ENCODE results near the gene MRTFB. TPM values are rescaled to one million over a fixed set of nuclear protein-coding genes. Genes with fewer than 3 reads are reported as not detected.

Gene MRTFB
- total RNA-seq, 1 experiment from 2014 or later, result 30.0 TPM

DNA sequence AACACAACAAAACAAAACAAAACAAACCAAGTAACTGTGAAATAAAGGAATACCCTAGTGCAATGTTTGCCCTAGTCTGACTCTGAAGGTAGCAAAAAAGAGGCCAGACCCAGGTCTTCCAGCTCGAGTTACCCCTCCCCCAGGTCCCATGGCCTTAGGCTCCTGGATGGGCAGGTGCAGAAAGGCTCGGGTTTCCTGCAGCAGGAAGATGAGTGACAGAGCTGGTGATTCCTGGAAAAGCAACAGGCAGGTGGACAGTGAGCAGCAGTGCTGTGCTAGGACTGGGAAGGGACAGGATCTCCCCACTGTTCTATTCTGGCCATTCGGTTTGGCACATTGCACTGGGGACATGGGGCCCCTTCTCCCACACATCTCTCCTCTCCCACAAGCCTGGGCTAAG, 42.9 kb upstream of the MRTFB start:
- H3K4me1 Mint-ChIP-seq (ENCODE audit: insufficient read depth, unreplicated experiment), result no peaks in the 10 kb centered on the region
- intact Hi-C loops (cut with micrococcal nuclease), result no loop called here
- no peaks in the 10 kb centered on the region for H3K36me3 Mint-ChIP-seq (ENCODE audit: insufficient read depth, unreplicated experiment)
- no peak overlapping the region for H3K4me3 Mint-ChIP-seq (ENCODE audit: unreplicated experiment)
- no peaks in the 10 kb centered on the region for H3K9me3 Mint-ChIP-seq (ENCODE audit: unreplicated experiment)
- TF ChIP-seq, protein P1, sequence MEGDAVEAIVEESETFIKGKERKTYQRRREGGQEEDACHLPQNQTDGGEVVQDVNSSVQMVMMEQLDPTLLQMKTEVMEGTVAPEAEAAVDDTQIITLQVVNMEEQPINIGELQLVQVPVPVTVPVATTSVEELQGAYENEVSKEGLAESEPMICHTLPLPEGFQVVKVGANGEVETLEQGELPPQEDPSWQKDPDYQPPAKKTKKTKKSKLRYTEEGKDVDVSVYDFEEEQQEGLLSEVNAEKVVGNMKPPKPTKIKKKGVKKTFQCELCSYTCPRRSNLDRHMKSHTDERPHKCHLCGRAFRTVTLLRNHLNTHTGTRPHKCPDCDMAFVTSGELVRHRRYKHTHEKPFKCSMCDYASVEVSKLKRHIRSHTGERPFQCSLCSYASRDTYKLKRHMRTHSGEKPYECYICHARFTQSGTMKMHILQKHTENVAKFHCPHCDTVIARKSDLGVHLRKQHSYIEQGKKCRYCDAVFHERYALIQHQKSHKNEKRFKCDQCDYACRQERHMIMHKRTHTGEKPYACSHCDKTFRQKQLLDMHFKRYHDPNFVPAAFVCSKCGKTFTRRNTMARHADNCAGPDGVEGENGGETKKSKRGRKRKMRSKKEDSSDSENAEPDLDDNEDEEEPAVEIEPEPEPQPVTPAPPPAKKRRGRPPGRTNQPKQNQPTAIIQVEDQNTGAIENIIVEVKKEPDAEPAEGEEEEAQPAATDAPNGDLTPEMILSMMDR (IDR thresholded peaks at IDR 0.05; ENCODE audit: unreplicated experiment), result no peak
- H3K27ac Mint-ChIP-seq (ENCODE audit: low read depth, unreplicated experiment), result no peak overlapping the region
- CTCF ChIA-PET, result interaction anchor here (0.6 to 1.0 kb wide), 2 partner anchors 11 to 158 kb away, joined by 3 read pairs; no protein-coding TSS in a partner anchor
- BruUV-seq (replicated peaks), result no TSS peak
- POLR2A ChIA-PET, result no interaction called here
- H3K27me3 Mint-ChIP-seq (ENCODE audit: insufficient read depth, unreplicated experiment), result no peaks in the 10 kb centered on the region
- no peak for DNase-seq (ENCODE audit: unreplicated experiment)

DNA sequence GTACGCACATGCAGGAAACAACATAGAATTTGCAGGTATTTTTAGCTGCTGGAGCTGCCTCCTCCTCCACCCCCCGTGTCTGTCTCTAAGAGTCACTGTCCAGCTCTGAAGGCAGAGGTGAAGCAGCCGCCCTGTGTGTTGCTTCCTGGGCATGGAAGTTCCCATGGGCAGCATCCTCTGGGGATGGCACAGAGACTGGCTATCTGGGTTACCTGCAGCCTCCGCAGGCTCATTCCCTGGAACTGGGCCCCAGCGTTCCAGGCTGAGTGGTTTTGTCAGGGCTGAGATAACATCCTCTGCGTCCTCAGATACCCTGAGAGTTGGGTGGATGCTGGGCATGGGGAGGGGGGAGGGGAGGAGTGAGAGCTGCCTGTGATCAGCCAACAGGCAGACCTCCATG, 41.5 kb upstream of the MRTFB start:
- no peak for DNase-seq (ENCODE audit: unreplicated experiment)
- intact Hi-C loops (cut with micrococcal nuclease), result no loop called here
- CTCF ChIA-PET, result interaction anchor here (0.6 kb wide), 1 partner anchor 217 kb away, joined by 3 read pairs; no protein-coding TSS in a partner anchor
- no peaks in the 10 kb centered on the region for H3K36me3 Mint-ChIP-seq (ENCODE audit: insufficient read depth, unreplicated experiment)
- no peak overlapping the region for H3K4me3 Mint-ChIP-seq (ENCODE audit: unreplicated experiment)
- no peaks in the 10 kb centered on the region for H3K27me3 Mint-ChIP-seq (ENCODE audit: insufficient read depth, unreplicated experiment)
- TF ChIP-seq, protein P1 (IDR thresholded peaks at IDR 0.05; ENCODE audit: unreplicated experiment), result no peak
- POLR2A ChIA-PET, result interaction anchor here (1.3 kb wide), 1 partner anchor 12 kb away, joined by 3 read pairs; no protein-coding TSS in a partner anchor
- no TSS peak for BruUV-seq (replicated peaks)
- H3K9me3 Mint-ChIP-seq (ENCODE audit: unreplicated experiment), result peaks cover 5% of the 10 kb centered on the region
- H3K4me1 Mint-ChIP-seq (ENCODE audit: insufficient read depth, unreplicated experiment), result no peaks in the 10 kb centered on the region
- no peak overlapping the region for H3K27ac Mint-ChIP-seq (ENCODE audit: low read depth, unreplicated experiment)

DNA sequence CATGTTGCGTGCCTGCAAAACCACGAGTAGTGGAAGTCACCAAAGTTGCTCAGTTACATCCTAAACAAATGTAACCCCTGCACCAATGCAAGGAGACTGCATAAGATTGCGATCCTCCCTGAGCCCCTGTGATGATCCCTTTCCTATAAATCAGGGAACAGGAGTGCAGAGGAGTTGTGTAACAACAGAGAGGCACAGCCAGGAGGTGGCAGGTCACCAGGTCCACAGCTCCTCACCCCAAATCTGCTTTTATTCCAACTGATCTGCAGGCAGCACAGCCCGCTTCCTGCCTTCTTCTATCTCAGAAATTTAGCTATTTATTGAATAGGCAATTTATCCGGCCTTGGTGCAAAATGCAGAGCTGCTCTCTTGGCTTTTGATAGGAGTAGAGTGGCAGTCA, 36.0 kb upstream of the MRTFB start:
- ChIA-PET CTCF (interaction anchor here (0.6 kb wide), 1 partner anchor 127 kb away, joined by 3 read pairs; no protein-coding TSS in a partner anchor), POLR2A (no interaction called here)
- Mint-ChIP-seq H3K4me3 (ENCODE audit: unreplicated experiment) (no peak overlapping the region), H3K27ac (ENCODE audit: low read depth, unreplicated experiment) (no peak overlapping the region), H3K4me1 (ENCODE audit: insufficient read depth, unreplicated experiment) (no peaks in the 10 kb centered on the region), H3K27me3 (ENCODE audit: insufficient read depth, unreplicated experiment) (no peaks in the 10 kb centered on the region), H3K36me3 (ENCODE audit: insufficient read depth, unreplicated experiment) (no peaks in the 10 kb centered on the region), H3K9me3 (ENCODE audit: unreplicated experiment) (peaks cover 7% of the 10 kb centered on the region)
- no TSS peak for BruUV-seq (replicated peaks)
- DNase-seq (ENCODE audit: unreplicated experiment), result no peak
- intact Hi-C loops (cut with micrococcal nuclease), result no loop called here
- TF ChIP-seq, protein P1 (IDR thresholded peaks at IDR 0.05; ENCODE audit: unreplicated experiment), result no peak

DNA sequence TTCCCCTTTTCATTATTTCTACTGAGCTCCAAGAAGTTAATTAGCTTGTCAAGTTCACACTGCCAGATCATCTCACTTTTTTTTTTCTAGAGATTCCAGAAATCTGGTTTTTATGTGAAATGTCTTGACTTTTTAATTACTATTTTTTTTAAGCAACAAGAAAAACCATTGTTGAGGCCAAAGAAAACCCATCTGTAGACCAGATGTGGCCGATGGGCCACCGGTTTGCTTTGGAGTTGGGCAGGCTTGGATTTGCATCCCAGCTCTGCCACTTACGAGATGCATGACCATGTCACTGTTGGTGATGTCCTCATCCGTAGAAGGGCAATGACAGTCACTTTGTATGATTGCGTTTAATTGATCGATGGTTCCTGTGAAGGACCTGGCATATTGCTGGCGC, 34.2 kb upstream of the MRTFB start:
- no peak overlapping the region for H3K4me3 Mint-ChIP-seq (ENCODE audit: unreplicated experiment)
- POLR2A ChIA-PET, result no interaction called here
- H3K9me3 Mint-ChIP-seq (ENCODE audit: unreplicated experiment), result peaks cover 7% of the 10 kb centered on the region
- H3K4me1 Mint-ChIP-seq (ENCODE audit: insufficient read depth, unreplicated experiment), result no peaks in the 10 kb centered on the region
- no peaks in the 10 kb centered on the region for H3K27me3 Mint-ChIP-seq (ENCODE audit: insufficient read depth, unreplicated experiment)
- CTCF ChIA-PET, result interaction anchor here (0.6 to 1.1 kb wide), 3 partner anchors 18 to 171 kb away, joined by 3 to 4 read pairs (median 3); no protein-coding TSS in a partner anchor
- H3K27ac Mint-ChIP-seq (ENCODE audit: low read depth, unreplicated experiment), result no peak overlapping the region
- intact Hi-C loops (cut with micrococcal nuclease), result no loop called here
- TF ChIP-seq, protein P1 (IDR thresholded peaks at IDR 0.05; ENCODE audit: unreplicated experiment), result no peak
- BruUV-seq (replicated peaks), result no TSS peak
- no peak for DNase-seq (ENCODE audit: unreplicated experiment)
- no peaks in the 10 kb centered on the region for H3K36me3 Mint-ChIP-seq (ENCODE audit: insufficient read depth, unreplicated experiment)

All from MCF 10A (cell line).